Hematopoietic multipotent progenitor cell treated with erythropoietin and hydrocortisone succinate and interleukin-3 and kit ligand, for 15 days (in vitro differentiated cells): ENCODE results near the gene PTGFRN.

Experiments used
- DNase-seq: peaks from one replicate; pipeline ENCODE4 v3.0.0-alpha.2; 2015; ENCODE audit warnings: low spot score

The PTGFRN gene

GRCh38 chr1:116944613-116945012, 34.9 kb downstream of the PTGFRN start:
- DNase-seq = no peak

GRCh38 chr1:116945421-116945820, 35.7 kb downstream of the PTGFRN start:
- no peak for DNase-seq

- no peak for DNase-seq
Measured at GRCh38 chr1:116945996-116946395, 36.3 kb downstream of the PTGFRN start.

- DNase-seq = no peak
Measured at GRCh38 chr1:116947092-116947860, 37.6 kb downstream of the PTGFRN start.

GRCh38 chr1:116948046-116948445, 38.3 kb downstream of the PTGFRN start:
- no peak for DNase-seq

GRCh38 chr1:116948642-116949041, 38.9 kb downstream of the PTGFRN start:
- no peak for DNase-seq

- no peak for DNase-seq
Measured at GRCh38 chr1:116949213-116949985, 39.7 kb downstream of the PTGFRN start.

- no peak for DNase-seq
Measured at GRCh38 chr1:116950517-116951199, 40.9 kb downstream of the PTGFRN start.

- DNase-seq = no peak
Measured at GRCh38 chr1:116951200-116951935, 41.7 kb downstream of the PTGFRN start.

GRCh38 chr1:116952738-116953275, 43.1 kb downstream of the PTGFRN start:
- DNase-seq = no peak

GRCh38 chr1:116954440-116954839, 44.7 kb downstream of the PTGFRN start:
- no peak for DNase-seq

GRCh38 chr1:116956378-116956777, 46.7 kb downstream of the PTGFRN start:
- no peak for DNase-seq

GRCh38 chr1:116957646-116958045, 47.9 kb downstream of the PTGFRN start:
- no peak for DNase-seq

GRCh38 chr1:116958110-116958509, 48.4 kb downstream of the PTGFRN start:
- DNase-seq = no peak

GRCh38 chr1:116958977-116959376, 49.3 kb downstream of the PTGFRN start:
- no peak for DNase-seq

GRCh38 chr1:116961606-116962005, 51.9 kb downstream of the PTGFRN start:
- no peak for DNase-seq

GRCh38 chr1:116962987-116963639, 53.4 kb downstream of the PTGFRN start:
- DNase-seq = no peak

- no peak for DNase-seq
Measured at GRCh38 chr1:116966791-116967190, 57.1 kb downstream of the PTGFRN start.

- DNase-seq = no peak
Measured at GRCh38 chr1:116968724-116969123, 59.0 kb downstream of the PTGFRN start.

- DNase-seq = no peak
Measured at GRCh38 chr1:116971258-116971860, 61.6 kb downstream of the PTGFRN start.
